A549 (cell line): ENCODE data around the gene ABCF1.

Experiments used
- CHD2 ChIP-seq: fragments of 150-350 bp; IDR thresholded peaks from 2 replicates; pipeline ENCODE4 v1.6.1; 2014; ENCODE audit warnings: low read length; ENCODE audit not compliant: partially characterized antibody
- HOXA7 ChIP-seq: fragments of 250-450 bp; sonication (Bioruptor Pico); IDR thresholded peaks from 2 replicates; pipeline ENCODE4 v1.5.0; 2020; ENCODE audit warnings: mild to moderate bottlenecking, moderate library complexity
- JUNB ChIP-seq: fragments of >200 bp; sonication (Bioruptor Twin); formaldehyde crosslinking; IDR thresholded peaks from 2 replicates; pipeline ENCODE4 v1.6.1; 2016
- MAFK ChIP-seq: fragments of 450-650 bp; IDR thresholded peaks from 2 replicates; pipeline ENCODE4 v1.6.1; 2014; ENCODE audit not compliant: partially characterized antibody
- MYC ChIP-seq: IDR thresholded peaks from 2 replicates; pipeline ENCODE4 v1.6.1; 2012; ENCODE audit warnings: mild to moderate bottlenecking, inconsistent platforms, low read length, improper control_type of control experiment, borderline replicate concordance
- REST ChIP-seq: fragments of 200-600 bp; sonication (generic); IDR thresholded peaks from 2 replicates; pipeline ENCODE4 v1.6.1; 2016; ENCODE audit warnings: antibody characterized with exemption, mild to moderate bottlenecking, moderate library complexity
- RNF2 ChIP-seq: fragments of 200-600 bp; sonication (generic); IDR thresholded peaks from 2 replicates; pipeline ENCODE4 v1.6.1; 2016; ENCODE audit warnings: low read depth, mild to moderate bottlenecking, antibody characterized with exemption, moderate library complexity, borderline replicate concordance
- TF ChIP-seq, protein P1 (sequence below): fragments of >200 bp; sonication (Bioruptor Twin); formaldehyde crosslinking; IDR thresholded peaks from 3 replicates; pipeline ENCODE4 v1.5.1; 2016

GRCh38 chr6:30557683-30557981 is 13.6 kb upstream of the ABCF1 start:
- TF ChIP-seq, protein P1, sequence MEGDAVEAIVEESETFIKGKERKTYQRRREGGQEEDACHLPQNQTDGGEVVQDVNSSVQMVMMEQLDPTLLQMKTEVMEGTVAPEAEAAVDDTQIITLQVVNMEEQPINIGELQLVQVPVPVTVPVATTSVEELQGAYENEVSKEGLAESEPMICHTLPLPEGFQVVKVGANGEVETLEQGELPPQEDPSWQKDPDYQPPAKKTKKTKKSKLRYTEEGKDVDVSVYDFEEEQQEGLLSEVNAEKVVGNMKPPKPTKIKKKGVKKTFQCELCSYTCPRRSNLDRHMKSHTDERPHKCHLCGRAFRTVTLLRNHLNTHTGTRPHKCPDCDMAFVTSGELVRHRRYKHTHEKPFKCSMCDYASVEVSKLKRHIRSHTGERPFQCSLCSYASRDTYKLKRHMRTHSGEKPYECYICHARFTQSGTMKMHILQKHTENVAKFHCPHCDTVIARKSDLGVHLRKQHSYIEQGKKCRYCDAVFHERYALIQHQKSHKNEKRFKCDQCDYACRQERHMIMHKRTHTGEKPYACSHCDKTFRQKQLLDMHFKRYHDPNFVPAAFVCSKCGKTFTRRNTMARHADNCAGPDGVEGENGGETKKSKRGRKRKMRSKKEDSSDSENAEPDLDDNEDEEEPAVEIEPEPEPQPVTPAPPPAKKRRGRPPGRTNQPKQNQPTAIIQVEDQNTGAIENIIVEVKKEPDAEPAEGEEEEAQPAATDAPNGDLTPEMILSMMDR: no peak
- TF ChIP-seq REST (no peak), JUNB (no peak), RNF2 (no peak), MAFK (no peak), MYC (no peak), HOXA7 (CRISPR knock-in tag) (no peak), CHD2 (no peak)
